Measurements from ENCODE around the gene CEACAM5.
"Not testable (repeated sequence)": the region's sequence is repeated elsewhere in the genome, so short reads cannot be mapped to it uniquely, and the experiment has no call there.

CEACAM5 gene

DNA sequence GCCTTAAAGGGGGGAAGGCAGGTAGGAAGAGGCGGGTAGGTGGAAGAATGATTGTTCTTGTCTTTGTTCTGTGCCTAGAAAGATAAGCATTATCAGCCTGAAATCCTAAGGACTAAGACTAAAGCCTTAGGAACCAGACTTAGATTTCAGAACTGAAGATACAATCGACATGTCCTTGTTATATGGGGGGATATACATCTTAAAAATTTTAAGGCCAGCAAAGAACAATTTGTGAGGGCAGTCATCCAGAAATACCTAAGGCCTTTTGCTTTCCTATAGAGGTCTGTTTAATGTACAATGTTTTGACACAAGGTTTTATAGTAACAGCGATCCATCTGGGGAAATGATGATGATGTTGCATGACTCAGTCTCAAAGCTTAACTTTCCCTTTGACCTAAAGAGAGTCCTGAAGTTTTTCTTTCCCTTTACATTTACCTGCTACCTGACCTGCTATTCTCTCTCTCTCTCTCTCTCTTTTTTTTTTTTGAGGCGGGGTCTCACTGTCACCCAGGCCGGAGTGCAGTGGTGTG is 26.7 kb downstream of the CEACAM5 start:
- DNase-seq: no peak
- Mint-ChIP-seq H3K27me3 (peaks cover 54 to 58% of the 10 kb centered on the region in 2 donors), H3K4me1 (ENCODE audit: low read depth in 2 of 2) (no peaks in the 10 kb centered on the region), H3K36me3 (ENCODE audit: insufficient read depth) (no peaks in the 10 kb centered on the region), H3K27ac (no peak overlapping the region), H3K9me3 (no peaks in the 10 kb centered on the region), H3K4me3 (no peak overlapping the region)
- no peak for ATAC-seq (replicated peaks)

DNA sequence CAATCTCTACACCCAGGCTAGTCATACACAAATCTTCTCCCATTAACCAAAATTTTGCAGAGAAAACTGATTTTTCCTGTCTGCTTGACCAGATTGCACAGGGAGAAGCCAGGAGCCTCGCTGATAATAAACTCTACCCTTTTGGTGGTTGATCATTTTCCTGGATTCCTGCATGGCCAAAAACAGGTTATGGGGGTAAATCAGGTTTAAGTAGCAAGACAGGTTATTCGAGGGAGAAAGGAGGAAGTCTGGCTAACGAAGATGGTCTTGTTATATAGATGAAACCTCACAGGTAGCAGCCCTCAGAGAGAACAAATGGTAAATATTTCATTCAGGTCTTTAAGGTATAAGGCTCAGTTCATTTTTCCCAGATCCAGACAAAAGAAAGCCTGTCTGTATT is 30.9 kb downstream of the CEACAM5 start:
- no peak overlapping the region for H3K4me3 Mint-ChIP-seq
- H3K36me3 Mint-ChIP-seq (ENCODE audit: insufficient read depth): no peaks in the 10 kb centered on the region
- H3K9me3 Mint-ChIP-seq: no peaks in the 10 kb centered on the region
- no peak overlapping the region for H3K27ac Mint-ChIP-seq
- ATAC-seq (replicated peaks) (no peak), DNase-seq (no peak)
- H3K4me1 Mint-ChIP-seq (ENCODE audit: low read depth in 2 of 2): no peaks in the 10 kb centered on the region
- peaks cover 37 to 60% of the 10 kb centered on the region in 2 donors for H3K27me3 Mint-ChIP-seq

GRCh38 chr19:41740415-41741243 is 32.2 kb downstream of the CEACAM5 start:
- peaks cover 36 to 60% of the 10 kb centered on the region in 2 donors for H3K27me3 Mint-ChIP-seq
- no peaks in the 10 kb centered on the region for H3K36me3 Mint-ChIP-seq (ENCODE audit: insufficient read depth)
- no peak overlapping the region for H3K4me3 Mint-ChIP-seq
- H3K27ac Mint-ChIP-seq: no peak overlapping the region
- H3K9me3 Mint-ChIP-seq: no peaks in the 10 kb centered on the region
- DNase-seq: no peak
- no peaks in the 10 kb centered on the region for H3K4me1 Mint-ChIP-seq (ENCODE audit: low read depth in 2 of 2)
- ATAC-seq (replicated peaks): no peak

DNA sequence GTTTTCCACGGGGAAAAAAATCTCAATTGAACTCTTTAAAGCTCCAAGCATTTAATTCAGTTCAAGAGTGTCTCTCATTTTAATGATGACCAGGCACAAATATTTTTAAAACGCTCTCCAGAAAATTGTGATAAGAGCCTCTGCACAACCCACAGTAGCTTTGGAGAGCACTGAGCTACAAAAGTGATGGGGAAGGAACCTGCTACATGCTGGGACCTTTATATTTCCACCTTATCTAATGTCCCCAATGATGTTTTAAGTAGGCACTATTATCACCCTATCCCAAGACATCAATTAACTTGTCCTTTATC is 32.8 kb downstream of the CEACAM5 start:
- Mint-ChIP-seq H3K4me3 (no peak overlapping the region), H3K9me3 (no peaks in the 10 kb centered on the region)

DNA sequence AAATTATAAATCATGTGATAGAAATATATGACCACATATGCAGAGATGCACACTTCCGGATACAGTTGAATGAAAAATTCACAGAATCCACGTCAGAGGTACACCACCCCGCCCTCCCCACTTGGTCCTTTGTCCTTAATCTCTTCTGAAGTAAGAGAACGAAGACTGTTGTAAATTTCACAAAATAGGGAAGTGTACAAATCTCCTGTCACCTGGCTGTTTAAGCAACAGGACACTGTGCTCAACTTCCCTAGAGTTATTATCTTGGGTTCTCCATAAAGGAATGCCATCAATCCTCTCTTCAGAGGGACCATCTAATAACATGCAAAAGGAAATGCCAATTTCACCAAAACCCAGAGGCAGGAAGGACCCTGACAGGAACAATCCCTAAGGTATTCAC is 36.4 kb downstream of the CEACAM5 start:
- H3K36me3 Mint-ChIP-seq (ENCODE audit: insufficient read depth): no peaks in the 10 kb centered on the region
- H3K4me1 Mint-ChIP-seq (ENCODE audit: low read depth in 2 of 2): peaks cover 0 to 1% of the 10 kb centered on the region in 2 donors
- ATAC-seq (replicated peaks): no peak
- no peak for DNase-seq
- no peak overlapping the region for H3K27ac Mint-ChIP-seq
- H3K9me3 Mint-ChIP-seq: no peaks in the 10 kb centered on the region
- peaks cover 53 to 77% of the 10 kb centered on the region in 2 donors for H3K27me3 Mint-ChIP-seq
- no peak overlapping the region for H3K4me3 Mint-ChIP-seq

More for the DNA sequence above, 32.8 kb downstream of the CEACAM5 start:
- ATAC-seq (replicated peaks) (no peak), DNase-seq (no peak)
- peaks cover 0 to 1% of the 10 kb centered on the region in 2 donors for H3K4me1 Mint-ChIP-seq (ENCODE audit: low read depth in 2 of 2)
- H3K27me3 Mint-ChIP-seq: peaks cover 36 to 63% of the 10 kb centered on the region in 2 donors
- H3K36me3 Mint-ChIP-seq (ENCODE audit: insufficient read depth): no peaks in the 10 kb centered on the region
- H3K27ac Mint-ChIP-seq: no peak overlapping the region

GRCh38 chr19:41745756-41746155 is 37.3 kb downstream of the CEACAM5 start:
- H3K9me3 Mint-ChIP-seq: no peaks in the 10 kb centered on the region
- DNase-seq: no peak
- H3K36me3 Mint-ChIP-seq (ENCODE audit: insufficient read depth): no peaks in the 10 kb centered on the region
- ATAC-seq (replicated peaks): no peak
- H3K4me1 Mint-ChIP-seq (ENCODE audit: low read depth in 2 of 2): peaks cover 0 to 1% of the 10 kb centered on the region in 2 donors
- peaks cover 57 to 74% of the 10 kb centered on the region in 2 donors for H3K27me3 Mint-ChIP-seq
- H3K4me3 Mint-ChIP-seq: no peak overlapping the region
- no peak overlapping the region for H3K27ac Mint-ChIP-seq

DNA sequence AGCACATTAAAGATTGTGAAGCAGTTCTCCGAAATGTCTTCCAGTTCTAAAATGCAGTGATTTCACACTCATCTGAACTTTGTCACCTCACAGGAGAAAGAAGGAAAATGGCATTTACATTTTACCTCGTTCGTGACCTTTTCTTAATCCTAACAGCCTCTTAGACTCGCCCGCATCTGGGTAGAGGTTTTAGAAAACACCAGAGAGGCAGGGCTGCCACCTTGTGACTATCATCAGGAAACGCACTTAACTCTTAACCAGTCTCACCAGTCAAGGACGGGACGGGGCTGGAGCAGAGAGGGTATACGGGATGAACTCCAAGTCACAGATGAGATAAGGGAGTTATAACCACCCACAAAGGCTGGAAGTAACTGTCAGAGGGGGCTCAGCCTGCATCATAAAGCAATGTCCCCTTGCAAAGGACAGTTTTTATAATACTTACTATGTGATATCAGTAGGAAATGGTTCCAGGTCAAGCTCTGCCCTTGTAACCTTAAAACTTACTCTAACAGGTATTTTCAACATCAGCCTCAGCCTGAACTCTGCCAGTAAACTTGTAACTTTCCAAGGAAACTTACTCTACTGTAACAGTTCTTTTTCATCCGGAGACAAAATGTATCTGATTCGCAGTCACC is 38.3 kb downstream of the CEACAM5 start:
- H3K4me3 Mint-ChIP-seq: no peak overlapping the region
- ATAC-seq (replicated peaks) (peak; percentile 68), DNase-seq (peak in 2 of 3 experiments; percentile 22 to 24)
- no peak overlapping the region for H3K27ac Mint-ChIP-seq
- H3K36me3 Mint-ChIP-seq (ENCODE audit: insufficient read depth): no peaks in the 10 kb centered on the region
- peaks cover 0 to 1% of the 10 kb centered on the region in 2 donors for H3K4me1 Mint-ChIP-seq (ENCODE audit: low read depth in 2 of 2)
- H3K27me3 Mint-ChIP-seq: peaks cover 57 to 71% of the 10 kb centered on the region in 2 donors
- H3K9me3 Mint-ChIP-seq: no peaks in the 10 kb centered on the region

- Mint-ChIP-seq H3K27me3 (peaks cover 69 to 80% of the 10 kb centered on the region in 2 donors), H3K36me3 (ENCODE audit: insufficient read depth) (no peaks in the 10 kb centered on the region)
- no peak for ATAC-seq (replicated peaks)
Observed at GRCh38 chr19:41748012-41748411, 39.6 kb downstream of the CEACAM5 start.

DNA sequence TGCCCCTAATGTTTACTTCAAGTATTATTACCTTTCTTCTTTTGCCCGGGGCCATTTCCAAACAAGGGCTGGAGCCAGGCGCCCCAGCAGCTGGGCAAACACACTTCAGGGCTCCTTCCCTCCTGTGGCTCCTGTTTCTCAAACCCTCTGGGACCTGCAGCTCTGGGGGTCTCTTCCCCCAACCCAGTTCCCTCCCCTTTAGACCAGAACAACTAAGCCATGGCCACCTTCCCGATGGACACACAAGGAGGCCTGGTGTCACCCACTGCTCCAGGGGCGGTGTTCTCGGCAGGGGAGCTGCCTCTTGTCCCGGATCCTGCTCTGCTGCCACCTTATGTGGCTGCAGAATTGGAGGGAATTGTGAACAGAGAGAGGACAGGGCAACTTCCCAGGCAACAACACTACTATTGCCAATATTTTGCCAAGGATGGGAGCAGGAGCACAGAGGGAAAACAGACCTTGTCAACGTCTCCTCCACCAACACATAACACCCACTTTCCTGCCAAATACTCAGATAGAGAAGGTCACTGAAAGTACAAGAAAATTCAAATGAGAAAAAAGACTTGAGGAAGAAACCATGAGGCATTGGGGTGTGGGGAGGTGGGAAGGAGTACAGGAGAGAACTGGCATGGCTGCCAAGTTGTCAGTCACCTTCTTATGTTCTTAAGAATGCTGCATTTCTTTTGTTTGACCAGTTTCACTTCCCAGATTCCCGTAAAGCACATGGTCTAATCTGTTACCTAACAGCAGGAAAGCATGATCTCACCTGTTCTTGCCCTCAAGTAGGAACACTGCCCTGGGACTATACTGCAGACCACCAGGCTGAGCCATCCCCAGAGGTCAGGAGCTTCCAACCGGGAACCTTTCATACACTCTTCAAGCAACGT is 42.1 kb downstream of the CEACAM5 start:
- H3K9me3 Mint-ChIP-seq; H3K27ac Mint-ChIP-seq; H3K36me3 Mint-ChIP-seq (ENCODE audit: insufficient read depth); ATAC-seq (replicated peaks); DNase-seq; H3K4me1 Mint-ChIP-seq (ENCODE audit: low read depth in 2 of 2); H3K4me3 Mint-ChIP-seq: not testable (repeated sequence)
- peaks cover 68 to 78% of the 10 kb centered on the region in 2 donors for H3K27me3 Mint-ChIP-seq

More at GRCh38 chr19:41748012-41748411, 39.6 kb downstream of the CEACAM5 start:
- Mint-ChIP-seq H3K27ac (no peak overlapping the region), H3K9me3 (no peaks in the 10 kb centered on the region), H3K4me3 (no peak overlapping the region), H3K4me1 (ENCODE audit: low read depth in 2 of 2) (peaks cover 0 to 1% of the 10 kb centered on the region in 2 donors)
- DNase-seq: no peak

GRCh38 chr19:41753159-41753558 is 44.7 kb downstream of the CEACAM5 start:
- Mint-ChIP-seq H3K27ac (no peak overlapping the region), H3K4me1 (ENCODE audit: low read depth in 2 of 2) (peaks cover 3 to 6% of the 10 kb centered on the region in 2 donors), H3K9me3 (no peaks in the 10 kb centered on the region), H3K36me3 (ENCODE audit: insufficient read depth) (no peaks in the 10 kb centered on the region), H3K4me3 (no peak overlapping the region), H3K27me3 (peaks cover 64 to 66% of the 10 kb centered on the region in 2 donors)
- DNase-seq (peak; percentile 65 to 69 (median 68)), ATAC-seq (replicated peaks) (peak; percentile 75)

DNA sequence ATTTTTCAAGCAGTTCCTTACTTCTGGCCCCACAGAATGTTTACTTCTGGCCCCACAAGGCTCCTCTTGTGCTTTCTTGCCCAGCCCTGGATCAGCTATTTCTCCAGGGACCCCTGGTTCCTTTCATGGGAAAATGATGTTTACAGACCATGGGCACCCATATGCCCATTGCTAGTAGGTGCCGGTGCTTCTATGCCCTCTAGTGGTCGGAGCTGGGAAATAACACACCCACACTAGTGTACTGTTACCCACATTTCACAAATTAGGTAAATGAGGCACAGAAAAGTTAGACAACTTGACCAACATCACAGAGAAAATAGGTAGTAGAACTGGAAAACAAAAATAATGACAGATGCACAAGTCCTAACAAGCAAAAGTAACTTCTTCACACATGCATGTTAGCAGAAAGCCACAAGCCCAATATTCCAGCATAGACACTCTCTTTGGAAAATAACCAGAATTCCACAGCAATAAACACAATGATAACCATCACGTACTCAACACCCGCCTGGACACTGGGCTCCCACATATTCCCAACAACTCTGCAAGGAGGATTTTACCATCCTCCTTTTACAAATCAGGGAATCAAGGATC is 45.6 kb downstream of the CEACAM5 start:
- peak; percentile 61 to 70 (median 62) for DNase-seq
- peak; percentile 96 for ATAC-seq (replicated peaks)
- Mint-ChIP-seq H3K9me3 (no peaks in the 10 kb centered on the region), H3K36me3 (ENCODE audit: insufficient read depth) (no peaks in the 10 kb centered on the region), H3K27ac (no peak overlapping the region), H3K27me3 (peaks cover 64 to 65% of the 10 kb centered on the region in 2 donors), H3K4me1 (ENCODE audit: low read depth in 2 of 2) (peaks cover 3 to 6% of the 10 kb centered on the region in 2 donors), H3K4me3 (no peak overlapping the region)

- no peaks in the 10 kb centered on the region for H3K36me3 Mint-ChIP-seq (ENCODE audit: insufficient read depth)
- peaks cover 3 to 6% of the 10 kb centered on the region in 2 donors for H3K4me1 Mint-ChIP-seq (ENCODE audit: low read depth in 2 of 2)
- ATAC-seq (replicated peaks) (no peak), DNase-seq (no peak)
- peaks cover 72 to 75% of the 10 kb centered on the region in 2 donors for H3K27me3 Mint-ChIP-seq
- no peak within 1 kb of the TSS for H3K27ac Mint-ChIP-seq
- H3K9me3 Mint-ChIP-seq: no peaks in the 10 kb centered on the region
- no peak within 1 kb of the TSS for H3K4me3 Mint-ChIP-seq
Observed at GRCh38 chr19:41755328-41755913, 47.0 kb downstream of the CEACAM5 start, which contains the start of gene CEACAM6. Gene CEACAM6 (plus strand): TSS chr19:41755530. CDS start chr19:41755639, 109 bp downstream.

All from effector memory CD8-positive, alpha-beta T cell (primary cell).